NCI-H345 treated with DMSO at 0.1 percent for 48 hours (cell line): Measurements from ENCODE around the gene CNPY2.
"Not testable (repeated sequence)": the region's sequence is repeated elsewhere in the genome, so short reads cannot be mapped to it uniquely, and the experiment has no call there.

ENCODE experiments used
- DNase-seq: peaks from one replicate; lab custom pipeline; 2025; ENCODE audit not compliant: unreplicated experiment; lab: John Stamatoyannopoulos, UW

Gene CNPY2

GRCh38 chr12:56333679-56334489, 18.1 kb upstream of the CNPY2 start, which contains the start of gene PAN2:
Gene PAN2 (minus strand): TSS chr12:56334000. CDS start chr12:56333094, 906 bp downstream.
- DNase-seq: peak; percentile 91

DNA sequence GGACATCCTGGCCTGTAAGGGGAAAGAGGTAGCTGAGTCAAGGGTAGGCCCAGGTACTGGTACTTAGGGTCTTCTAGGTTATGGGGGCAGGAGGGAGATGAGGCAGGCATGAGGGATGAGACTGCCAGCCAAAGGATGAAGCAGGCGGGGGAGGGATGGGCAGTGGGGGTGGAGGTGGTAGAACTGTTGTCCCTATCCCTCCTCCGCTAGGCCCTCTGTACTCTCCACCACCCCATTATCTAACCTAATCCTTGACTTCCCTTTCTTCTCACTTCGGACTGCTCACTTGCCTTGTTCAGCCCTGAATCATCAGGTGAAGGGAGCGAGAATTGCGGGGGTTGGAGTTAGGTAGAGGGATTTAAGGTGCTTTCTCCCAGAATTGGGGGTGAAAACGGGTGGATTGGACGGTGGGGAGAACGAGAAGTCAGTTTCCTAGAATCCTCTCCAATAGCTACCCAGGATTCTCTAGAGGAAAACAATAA, 17.4 kb upstream of the CNPY2 start:
- DNase-seq: no peak

- no peak for DNase-seq
Measured at GRCh38 chr12:56332512-56333196, 16.9 kb upstream of the CNPY2 start.

DNA sequence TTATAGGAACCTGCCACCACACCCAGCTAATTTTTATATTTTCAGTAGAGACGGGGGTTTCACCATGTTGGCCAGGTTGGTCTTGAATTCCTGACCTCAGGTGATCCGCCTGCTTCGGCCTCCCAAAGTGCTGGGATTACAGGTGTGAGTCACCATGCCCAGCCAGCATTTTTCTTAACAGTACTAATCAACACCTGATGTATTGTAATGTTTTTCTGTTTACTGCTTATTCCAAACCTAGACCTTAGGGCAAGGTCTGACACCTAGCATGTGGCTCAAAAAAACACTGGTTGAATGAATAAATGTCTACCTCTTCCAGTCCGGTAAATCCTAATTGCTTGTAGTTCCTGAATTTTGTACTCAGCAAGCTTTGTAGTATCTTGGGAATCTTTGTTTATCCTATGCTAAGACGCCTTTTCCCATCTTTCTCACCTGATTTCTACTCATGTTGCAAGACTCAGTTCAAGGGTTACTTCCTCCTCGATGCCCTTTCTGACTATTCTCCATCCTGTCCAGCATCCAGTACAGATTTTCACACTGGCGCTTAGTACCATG, 15.2 kb upstream of the CNPY2 start:
- DNase-seq: no peak

GRCh38 chr12:56326533-56326932, 10.7 kb upstream of the CNPY2 start:
- DNase-seq: no peak

- DNase-seq: no peak
Measured at GRCh38 chr12:56326126-56326525, 10.3 kb upstream of the CNPY2 start.

DNA sequence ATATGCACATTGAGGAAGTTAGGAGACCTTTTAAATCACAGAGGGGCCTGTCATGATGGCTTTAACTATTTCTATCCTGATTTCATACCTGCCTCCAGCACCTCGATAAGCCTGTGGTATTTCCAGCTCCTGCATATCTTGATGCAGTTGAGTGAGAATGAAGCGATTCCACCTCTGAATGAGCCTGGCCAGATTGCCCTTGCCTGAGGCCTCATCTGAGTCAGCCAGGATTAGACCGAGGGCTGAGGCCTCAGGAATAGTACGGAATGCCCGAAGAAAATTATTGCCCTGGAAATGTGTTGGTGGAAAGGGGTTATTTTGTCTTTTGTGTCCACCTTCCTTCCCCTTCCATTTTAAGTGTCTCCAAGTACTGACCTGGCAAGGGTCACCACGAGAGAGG, 8.4 kb upstream of the CNPY2 start:
- DNase-seq: no peak

- DNase-seq: not testable (repeated sequence)
Measured at GRCh38 chr12:56321610-56322009, 5.8 kb upstream of the CNPY2 start.

- DNase-seq: no peak
Measured at GRCh38 chr12:56321027-56321426, 5.2 kb upstream of the CNPY2 start.

- DNase-seq: no peak
Measured at GRCh38 chr12:56317675-56318074, 1.9 kb upstream of the CNPY2 start.

- DNase-seq: no peak
Measured at GRCh38 chr12:56315249-56315621, 553 bp downstream of the CNPY2 start.

DNA sequence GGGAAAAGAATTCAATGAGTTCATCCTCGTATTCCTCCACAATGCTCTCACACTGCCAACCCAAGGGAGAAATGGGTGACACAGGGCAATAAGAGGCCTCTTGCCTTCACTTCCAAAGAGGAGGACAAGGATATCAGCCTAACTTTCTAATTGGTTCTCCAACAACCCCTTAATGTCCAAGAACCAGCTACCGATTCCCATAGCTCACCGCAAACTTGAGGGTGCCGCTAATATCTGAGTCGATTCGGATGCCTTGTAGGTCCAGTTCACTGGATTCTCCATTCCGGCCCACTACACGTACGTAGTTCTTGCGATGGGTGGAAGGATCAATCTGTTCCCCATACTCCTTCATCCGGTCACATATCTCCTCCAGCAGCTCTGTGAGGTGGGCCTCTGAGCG, 4.8 kb downstream of the CNPY2 start:
- no peak for DNase-seq

GRCh38 chr12:56308714-56309113, 7.1 kb downstream of the CNPY2 start:
- no peak for DNase-seq

- no peak for DNase-seq
Measured at GRCh38 chr12:56307221-56307965, 8.4 kb downstream of the CNPY2 start.

DNA sequence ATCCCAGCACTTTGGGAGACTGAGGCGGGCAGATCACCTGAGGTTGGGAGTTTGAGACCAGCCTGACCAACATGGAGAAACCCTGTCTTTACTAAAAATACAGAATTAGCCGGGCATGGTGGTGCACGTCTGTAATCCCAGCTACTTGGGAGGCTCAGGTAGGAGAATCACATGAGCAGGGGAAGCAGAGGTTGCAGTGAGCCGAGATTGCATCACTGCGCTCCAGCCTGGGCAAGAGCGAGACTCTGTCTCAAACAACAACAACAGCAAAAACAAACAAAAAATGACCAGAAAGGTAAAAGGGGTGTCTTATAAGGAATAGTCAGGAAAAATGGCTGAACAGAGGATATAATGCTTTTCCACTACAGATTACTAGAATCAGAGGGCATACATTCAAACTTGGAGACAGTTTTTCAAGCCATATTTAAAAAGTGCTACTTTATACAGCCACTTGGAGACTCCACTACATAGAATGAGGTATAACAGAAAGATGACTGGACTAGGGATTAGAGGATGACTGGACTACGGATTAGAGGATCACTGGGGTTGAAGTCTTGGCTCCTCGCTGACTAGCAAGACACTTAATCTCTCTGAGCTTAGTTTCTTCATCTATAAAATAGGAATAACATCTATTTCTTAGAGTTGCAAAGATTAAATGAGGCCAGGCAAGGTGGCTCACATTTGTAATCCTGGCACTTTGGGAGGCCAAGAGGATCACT, 10.8 kb downstream of the CNPY2 start:
- no peak for DNase-seq

DNA sequence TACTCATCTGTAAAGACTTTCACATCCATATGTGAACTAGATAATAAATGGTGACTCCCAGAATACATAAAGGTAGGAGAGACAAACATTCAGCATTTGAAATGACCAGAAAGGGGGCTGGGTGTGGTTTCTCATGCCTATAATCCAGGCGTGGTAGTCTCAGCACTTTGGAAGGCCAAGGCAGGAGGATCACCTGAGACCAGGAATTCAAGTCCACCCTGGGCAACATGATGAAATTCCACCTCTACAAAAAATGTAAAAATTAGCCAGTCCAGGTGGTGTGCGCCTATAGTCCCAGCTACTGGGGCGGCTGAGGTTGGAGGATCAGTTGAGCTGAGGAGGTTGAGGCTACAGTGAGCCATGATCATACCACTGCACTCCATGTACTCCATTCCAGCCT, 11.5 kb downstream of the CNPY2 start:
- no peak for DNase-seq

GRCh38 chr12:56300644-56301464, 14.9 kb downstream of the CNPY2 start:
- no peak for DNase-seq

DNA sequence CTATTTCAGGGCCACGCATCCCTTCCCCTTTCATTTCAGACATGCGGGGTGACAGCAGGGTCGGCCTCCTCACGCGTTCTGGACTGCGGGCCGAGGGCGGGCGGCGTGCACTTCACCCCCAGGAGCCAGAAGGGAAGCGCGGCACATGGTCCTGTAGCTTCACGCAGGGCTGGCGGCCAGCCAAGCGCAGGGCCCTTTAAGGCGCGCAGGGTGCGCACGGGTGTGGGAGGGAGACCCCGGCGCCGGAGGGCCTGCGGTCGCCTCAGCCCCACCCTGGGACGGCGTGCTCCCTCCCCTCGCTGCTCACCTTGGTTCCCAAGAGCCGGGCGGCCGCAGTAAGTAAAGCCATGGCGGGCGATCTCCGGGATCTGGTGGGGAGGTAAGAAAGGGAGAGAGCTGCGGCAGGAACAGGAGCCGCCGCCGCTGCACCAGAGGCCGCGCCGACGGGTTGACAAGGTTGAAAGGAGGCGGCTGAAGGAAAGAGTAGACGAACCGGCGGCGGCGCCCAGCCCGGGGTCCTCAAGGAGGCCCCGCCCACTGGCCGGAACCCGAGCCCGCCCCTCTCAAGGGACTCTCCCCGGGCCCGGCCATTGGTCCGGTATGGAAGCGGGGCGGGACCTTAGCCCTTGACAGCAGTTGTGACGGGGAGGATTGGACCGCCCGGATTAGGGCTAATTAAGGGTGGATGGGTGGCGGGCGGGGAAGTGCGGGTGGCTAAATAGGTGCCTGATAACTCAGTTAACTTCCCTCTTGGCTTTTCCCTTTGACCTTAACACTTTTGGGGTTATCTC, 15.7 kb downstream of the CNPY2 start, which contains the start of gene CS:
CS (minus strand) TSS at position 478 of the 791 bp plus-strand sequence; CDS start at position 349, 129 bp downstream.
- DNase-seq: peak; percentile 97

DNA sequence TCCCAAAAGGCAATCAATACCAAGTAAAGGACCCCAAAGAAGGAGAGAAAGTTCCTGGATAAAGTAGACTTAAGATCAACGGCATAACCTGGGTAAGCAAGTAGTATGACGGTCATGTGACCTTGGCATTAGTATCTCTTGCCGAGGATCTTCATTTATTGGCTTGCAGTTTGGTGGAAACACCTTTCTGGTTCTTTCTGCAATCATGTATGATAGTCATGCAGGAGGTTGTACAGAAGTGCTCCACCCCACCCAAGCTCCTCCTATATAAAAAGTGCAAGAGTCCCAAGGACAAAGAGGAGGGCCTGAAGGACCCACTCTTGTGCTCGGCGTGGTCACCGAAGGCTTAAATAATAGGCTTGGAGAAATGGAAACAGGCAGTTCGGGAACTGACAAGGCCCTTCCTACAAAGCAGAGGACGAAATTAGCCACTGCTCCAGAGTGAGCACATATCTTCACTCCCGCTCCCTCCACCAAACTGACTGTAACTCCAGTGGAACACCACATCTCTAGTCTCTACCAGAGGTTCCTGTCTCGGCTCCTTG, 16.4 kb downstream of the CNPY2 start:
- no peak for DNase-seq
